SK-N-SH (cell line): Measurements from ENCODE around the gene WBP2NL. TPM values are rescaled to one million over a fixed set of nuclear protein-coding genes. Genes with fewer than 3 reads are reported as not detected.

Experiments
- CTCF ChIA-PET: fragments of 300-600, 350-600 bp; formaldehyde crosslinking; extraction: SDS; loops from one replicate; lab custom pipeline; 2021; lab: Yijun Ruan, JAX
- POLR2A ChIA-PET: fragments of 350-600 bp; sonication (Branson Sonifier 250); formaldehyde crosslinking; extraction: SDS; loops from one replicate; lab custom pipeline; 2020; ENCODE audit warnings: antibody characterized with exemption, inconsistent platforms; lab: Yijun Ruan, JAX
- DNase-seq: peaks from one replicate; pipeline ENCODE4 v3.0.0; 2012
- H2AFZ ChIP-seq: fragments of 200-600 bp; sonication (generic); 2 replicates; pipeline ENCODE4 v1.8.1; 2016; ENCODE audit warnings: antibody characterized with exemption, mild to moderate bottlenecking, low read depth
- H3F3A ChIP-seq: fragments of 200-600 bp; sonication (generic); replicated peaks from 2 replicates; pipeline ENCODE3; 2016; ENCODE audit warnings: antibody characterized with exemption, mild to moderate bottlenecking; ENCODE audit not compliant: insufficient read depth
- H3K27ac ChIP-seq, 2 experiments: fragments of 200-500 bp in 1 of 2; fragments of 200-600 bp in 1 of 2; sonication (Bioruptor generic) in 1 of 2; sonication (generic), shearing (Covaris generic) in 1 of 2; 2 replicates each; pipeline versions ENCODE4 v1.5.1 to v1.6.1; 2014 to 2016; ENCODE audit warnings: low read depth in 2 of 2, inconsistent platforms in 1 of 2, low read length in 1 of 2, mild to moderate bottlenecking in 1 of 2, mixed read lengths in 1 of 2
- H3K27me3 ChIP-seq: fragments of 200-600 bp; sonication (generic), shearing (Covaris generic); 2 replicates; pipeline ENCODE4 v1.6.1; 2016; ENCODE audit warnings: mixed run types; ENCODE audit not compliant: insufficient read depth
- H3K36me3 ChIP-seq, 2 experiments: fragments of 200-500 bp in 1 of 2; fragments of 200-600 bp in 1 of 2; sonication (Bioruptor generic) in 1 of 2; sonication (generic) in 1 of 2; replicated peaks in 1 of 2; 2 replicates each; pipeline versions ENCODE3 to v1.5.1; 2014 to 2016; ENCODE audit warnings: low read length in 1 of 2, mild to moderate bottlenecking in 1 of 2; ENCODE audit not compliant: insufficient read depth in 2 of 2, control insufficient read depth in 1 of 2
- H3K4me1 ChIP-seq, 2 experiments: fragments of 200-500 bp in 1 of 2; fragments of 200-600 bp in 1 of 2; sonication (Bioruptor generic) in 1 of 2; sonication (generic), shearing (Covaris generic) in 1 of 2; 2 replicates each; pipeline versions ENCODE4 v1.5.1 to v1.6.1; 2014 to 2016; ENCODE audit warnings: low read depth in 1 of 2, low read length in 1 of 2, mixed run types in 1 of 2; ENCODE audit not compliant: insufficient read depth in 2 of 2, control insufficient read depth in 1 of 2
- H3K4me2 ChIP-seq: fragments of 200-600 bp; sonication (generic), shearing (Covaris generic); 2 replicates; pipeline ENCODE4 v1.6.1; 2017; ENCODE audit warnings: mixed run types
- H3K4me3 ChIP-seq, 2 experiments: fragments of 200-500 bp in 1 of 2; fragments of 200-600 bp in 1 of 2; sonication (Bioruptor generic) in 1 of 2; sonication (generic), shearing (Covaris generic) in 1 of 2; 2 replicates each; pipeline versions ENCODE4 v1.5.1 to v1.8.1; 2014 to 2016; ENCODE audit warnings: low read depth in 2 of 2, inconsistent platforms in 1 of 2, low read length in 1 of 2, mild to moderate bottlenecking in 1 of 2, mixed read lengths in 1 of 2, moderate library complexity in 1 of 2
- H3K79me2 ChIP-seq: fragments of 200-600 bp; sonication (generic); 2 replicates; pipeline ENCODE4 v1.8.1; 2017; ENCODE audit warnings: mild to moderate bottlenecking; ENCODE audit not compliant: insufficient read depth
- H3K9ac ChIP-seq: fragments of 200-600 bp; sonication (generic); 2 replicates; pipeline ENCODE4 v1.6.1; 2017; ENCODE audit warnings: mixed run types
- H3K9me2 ChIP-seq: fragments of 200-600 bp; sonication (generic); 2 replicates; pipeline ENCODE4 v1.6.1; 2017; ENCODE audit warnings: mixed run types
- H3K9me3 ChIP-seq: fragments of 200-600 bp; sonication (generic); 2 replicates; pipeline ENCODE4 v1.6.1; 2017; ENCODE audit warnings: mixed run types, mild to moderate bottlenecking, moderate library complexity
- H4K20me1 ChIP-seq: fragments of 200-600 bp; sonication (generic); 2 replicates; pipeline ENCODE4 v1.6.1; 2017; ENCODE audit warnings: mild to moderate bottlenecking, mixed run types; ENCODE audit not compliant: insufficient read depth
- CHD2 ChIP-seq: fragments of 150-350 bp; IDR thresholded peaks from 2 replicates; pipeline ENCODE4 v1.6.1; 2018; ENCODE audit warnings: low read length; ENCODE audit not compliant: partially characterized antibody
- EP300 ChIP-seq, 2 experiments: IDR thresholded peaks; 2 replicates each; pipeline versions ENCODE4 v1.4.0 to v1.6.1; 2012; ENCODE audit warnings: borderline replicate concordance in 1 of 2, low read depth in 1 of 2, low read length in 1 of 2
- EZH2phosphoT487 ChIP-seq: fragments of 200-600 bp; sonication (generic); IDR thresholded peaks from 2 replicates; pipeline ENCODE4 v1.6.1; 2017; ENCODE audit warnings: low read depth, mixed run types, mild to moderate bottlenecking, antibody characterized with exemption, moderate library complexity, borderline replicate concordance
- FOSL2 ChIP-seq: IDR thresholded peaks from 2 replicates; pipeline ENCODE4 v1.4.0; 2012; ENCODE audit warnings: low read depth, mild to moderate bottlenecking, moderate library complexity, borderline replicate concordance
- FOXJ3 ChIP-seq: sonication (generic); formaldehyde crosslinking; IDR thresholded peaks from 2 replicates; pipeline ENCODE4 v1.5.1; 2020; ENCODE audit warnings: mild to moderate bottlenecking, missing genetic modification reagents
- MEF2A ChIP-seq: IDR thresholded peaks from 2 replicates; pipeline ENCODE4 v1.4.0; 2012; ENCODE audit warnings: low read depth, borderline replicate concordance
- NFIC ChIP-seq: IDR thresholded peaks from 2 replicates; pipeline ENCODE4 v1.4.0; 2012; ENCODE audit warnings: borderline replicate concordance
- NRF1 ChIP-seq: IDR thresholded peaks from 2 replicates; pipeline ENCODE4 v1.6.1; 2012; ENCODE audit warnings: low read depth, mild to moderate bottlenecking, low read length
- POLR2AphosphoS5 ChIP-seq: IDR thresholded peaks from 2 replicates; pipeline ENCODE4 v1.6.1; 2012; ENCODE audit warnings: low read depth, low read length
- RAD21 ChIP-seq: IDR thresholded peaks from 2 replicates; pipeline ENCODE4 v1.6.1; 2012; ENCODE audit warnings: mild to moderate bottlenecking, low read length
- RCOR1 ChIP-seq: fragments of 150-350 bp; IDR thresholded peaks from 2 replicates; pipeline ENCODE4 v1.6.1; 2017; ENCODE audit warnings: antibody characterized with exemption, low read length
- RFX5 ChIP-seq: IDR thresholded peaks from 2 replicates; pipeline ENCODE4 v1.6.1; 2012; ENCODE audit warnings: mild to moderate bottlenecking, improper control_type of control experiment, low read length
- RXRA ChIP-seq: IDR thresholded peaks from 2 replicates; pipeline ENCODE4 v1.4.0; 2012; ENCODE audit warnings: low read depth, mild to moderate bottlenecking, borderline replicate concordance
- TEAD4 ChIP-seq: IDR thresholded peaks from 2 replicates; pipeline ENCODE4 v1.4.0; 2012; ENCODE audit warnings: mild to moderate bottlenecking, borderline replicate concordance; ENCODE audit not compliant: insufficient read depth
- WGBS: methylation state at CpG from one replicate; pipeline ENCODE4 v1.1.6; 2017; ENCODE audit warnings: low lambda C conversion rate; 5-methylcytosine and 5-hydroxymethylcytosine counted together
- polyA plus RNA-seq, 3 experiments: library from polyadenylated mRNA; depleted of rRNA; stranded (reverse); fragments of >200 nt; gene quantifications; 2 replicates each; pipeline ENCODE4 v1.2.3, GENCODE V29; 2012
- TF ChIP-seq, protein P1 (sequence below): IDR thresholded peaks from 2 replicates; pipeline ENCODE4 v1.4.0; 2012; ENCODE audit warnings: low read depth, borderline replicate concordance
- TF ChIP-seq, protein P2 (sequence below): fragments of 150-350 bp; IDR thresholded peaks from 2 replicates; pipeline ENCODE4 v1.6.1; 2016; ENCODE audit warnings: mild to moderate bottlenecking, low read depth, low read length
- TF ChIP-seq, protein P3 (sequence below): IDR thresholded peaks from 2 replicates; pipeline ENCODE4 v1.4.0; 2012; ENCODE audit warnings: low read depth, borderline replicate concordance
- TF ChIP-seq, protein P4 (sequence below): IDR thresholded peaks from 2 replicates; pipeline ENCODE4 v1.4.0; 2012; ENCODE audit warnings: low read depth

WBP2NL gene
- polyA plus RNA-seq, 1 of the 3 experiments (the other 2 are of a cell fraction): 0.07 TPM

DNA sequence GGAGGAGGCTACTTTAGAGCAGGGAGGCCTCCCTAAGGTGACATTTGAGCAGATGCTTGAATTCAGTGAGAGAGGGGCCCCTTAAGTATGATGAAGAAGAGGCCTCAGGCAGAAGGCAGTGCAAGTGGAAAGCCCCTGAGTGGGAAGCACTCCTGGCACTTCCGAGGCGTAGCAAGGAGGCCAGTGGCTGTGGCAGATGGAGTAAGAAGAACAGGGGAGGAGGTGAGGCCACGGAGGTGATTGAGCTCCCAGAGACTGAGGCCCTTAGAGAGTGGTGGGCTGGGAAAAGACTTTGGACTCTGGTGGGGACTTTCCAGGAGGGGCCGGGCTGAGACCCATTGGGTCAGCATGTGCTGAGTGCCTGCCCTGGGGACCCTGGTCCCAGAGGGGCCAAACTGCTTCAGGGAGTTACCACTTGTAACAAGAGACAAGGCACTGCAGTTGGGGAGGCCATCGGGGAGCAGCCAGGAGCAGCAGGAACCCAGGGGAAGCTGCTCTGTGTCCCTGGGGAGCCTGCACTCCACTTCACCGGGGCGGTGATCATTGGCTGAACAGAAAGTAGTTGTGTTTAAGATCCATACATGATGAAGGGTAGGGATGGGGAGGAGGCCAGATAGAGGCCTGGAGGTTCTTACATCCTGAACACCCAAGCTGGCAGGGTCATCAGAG lies 49.2 kb upstream of the WBP2NL start:
- Histone ChIP-seq H2AFZ (no peak overlapping the region), H3K27ac (no peak overlapping the region), H3K27me3 (no peaks in the 10 kb centered on the region), H3K4me1 (peaks cover 0 to 27% of the 10 kb centered on the region in 2 experiments; a peak in 1 of 4 replicates), H3K4me2 (no peak overlapping the region), H3K9ac (no peak overlapping the region), H3K9me3 (no peaks in the 10 kb centered on the region), H3K9me2 (no peaks in the 10 kb centered on the region), H3K36me3 (no peaks in the 10 kb centered on the region)
- DNase-seq: no peak
- POLR2A ChIA-PET: interaction anchor here (1.1 kb wide), 1 partner anchor 141 kb away, joined by 3 read pairs; the partner anchor contains the start of gene NDUFA6
- TF ChIP-seq, protein P1, sequence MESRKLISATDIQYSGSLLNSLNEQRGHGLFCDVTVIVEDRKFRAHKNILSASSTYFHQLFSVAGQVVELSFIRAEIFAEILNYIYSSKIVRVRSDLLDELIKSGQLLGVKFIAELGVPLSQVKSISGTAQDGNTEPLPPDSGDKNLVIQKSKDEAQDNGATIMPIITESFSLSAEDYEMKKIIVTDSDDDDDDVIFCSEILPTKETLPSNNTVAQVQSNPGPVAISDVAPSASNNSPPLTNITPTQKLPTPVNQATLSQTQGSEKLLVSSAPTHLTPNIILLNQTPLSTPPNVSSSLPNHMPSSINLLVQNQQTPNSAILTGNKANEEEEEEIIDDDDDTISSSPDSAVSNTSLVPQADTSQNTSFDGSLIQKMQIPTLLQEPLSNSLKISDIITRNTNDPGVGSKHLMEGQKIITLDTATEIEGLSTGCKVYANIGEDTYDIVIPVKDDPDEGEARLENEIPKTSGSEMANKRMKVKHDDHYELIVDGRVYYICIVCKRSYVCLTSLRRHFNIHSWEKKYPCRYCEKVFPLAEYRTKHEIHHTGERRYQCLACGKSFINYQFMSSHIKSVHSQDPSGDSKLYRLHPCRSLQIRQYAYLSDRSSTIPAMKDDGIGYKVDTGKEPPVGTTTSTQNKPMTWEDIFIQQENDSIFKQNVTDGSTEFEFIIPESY: no peak
- TF ChIP-seq NFIC (no peak), POLR2AphosphoS5 (no peak), TEAD4 (no peak), MEF2A (no peak), RAD21 (no peak)
- TF ChIP-seq, all 33 proteins: peak for 0
- H3K79me2 ChIP-seq: peaks cover 6% of the 10 kb centered on the region; the same call in 1 of the 2 replicates
- no peaks in the 10 kb centered on the region for H4K20me1 ChIP-seq
- 93% methylated on average over 3 of the region's 7 CpGs for whole genome bisulfite sequencing
- CTCF ChIA-PET: interaction anchor here (1.3 kb wide), 1 partner anchor 9 kb away, joined by 4 read pairs; no protein-coding TSS in a partner anchor
- H3F3A ChIP-seq: no peaks in the 10 kb centered on the region
- H3K4me3 ChIP-seq: no peak overlapping the region

DNA sequence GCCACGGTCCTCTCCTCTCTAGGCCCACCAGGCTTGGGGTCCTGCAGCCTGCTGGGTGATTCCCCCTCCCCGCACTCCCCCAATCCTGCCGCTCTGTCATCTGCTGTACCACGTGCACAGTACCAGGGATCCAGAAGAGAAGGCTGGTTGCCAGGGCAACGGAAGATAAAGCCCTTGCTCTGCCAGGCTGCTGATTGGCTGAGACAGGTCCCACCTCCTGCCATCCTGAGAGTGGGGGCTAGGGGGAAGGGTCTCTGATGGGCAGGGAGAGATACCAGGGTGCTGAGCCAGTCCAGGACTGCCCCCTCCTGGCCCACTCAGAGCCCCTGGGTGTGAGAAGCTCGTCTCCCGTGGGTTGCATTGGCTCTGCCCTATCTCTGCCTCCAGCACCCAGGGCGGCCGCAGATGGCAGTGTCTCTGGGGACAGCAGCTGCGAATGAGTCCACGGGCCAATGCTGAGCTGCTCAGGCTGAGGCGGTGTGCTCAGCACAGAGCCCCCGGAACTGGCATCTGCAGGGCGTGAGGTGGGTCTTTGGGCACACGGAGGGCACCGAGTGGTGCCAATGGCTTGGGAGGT lies 46.6 kb upstream of the WBP2NL start, which contains the start of gene SMIM45:
TSS of gene SMIM45 (plus strand) at position 253 of the 577 bp plus-strand sequence.
- Histone ChIP-seq H3K4me3 (peak within 1 kb of the TSS in 1 of 2 experiments; percentile 34; a peak in 1 of 4 replicates), H3K27me3 (no peaks in the 10 kb centered on the region), H3K4me1 (peaks cover 0 to 21% of the 10 kb centered on the region in 2 experiments; a peak in 1 of 4 replicates), H3K27ac (peak within 1 kb of the TSS in 1 of 2 experiments; percentile 76; a peak in 2 of 4 replicates), H3K9ac (no peak within 1 kb of the TSS), H4K20me1 (no peaks in the 10 kb centered on the region), H3F3A (no peaks in the 10 kb centered on the region), H3K9me2 (no peaks in the 10 kb centered on the region), H3K4me2 (no peak within 1 kb of the TSS), H3K79me2 (no peaks in the 10 kb centered on the region), H2AFZ (no peak within 1 kb of the TSS), H3K36me3 (no peaks in the 10 kb centered on the region), H3K9me3 (no peaks in the 10 kb centered on the region)
- POLR2A ChIA-PET: interaction anchor here (1.0 kb wide), 1 partner anchor 255 kb away, joined by 3 read pairs; no protein-coding TSS in a partner anchor
- DNase-seq: peak; percentile 82
- CTCF ChIA-PET: interaction anchor here (0.6 to 2.4 kb wide), 11 partner anchors 11 to 264 kb away, joined by 3 to 10 read pairs (median 5); partner anchors contain the start of gene SEPTIN3
- WGBS: 75% methylated on average over 1 of the region's 16 CpGs
- TF ChIP-seq MEF2A: no peak
- TF ChIP-seq EP300 (IDR thresholded peaks at IDR 0.05; ENCODE audit: borderline replicate concordance in 1 of 2, low read depth in 1 of 2, low read length in 1 of 2): peak in 1 of 2 experiments; percentile 26; a peak in 1 of 4 replicates
- TF ChIP-seq EZH2phosphoT487: no peak
- TF ChIP-seq, protein P2, sequence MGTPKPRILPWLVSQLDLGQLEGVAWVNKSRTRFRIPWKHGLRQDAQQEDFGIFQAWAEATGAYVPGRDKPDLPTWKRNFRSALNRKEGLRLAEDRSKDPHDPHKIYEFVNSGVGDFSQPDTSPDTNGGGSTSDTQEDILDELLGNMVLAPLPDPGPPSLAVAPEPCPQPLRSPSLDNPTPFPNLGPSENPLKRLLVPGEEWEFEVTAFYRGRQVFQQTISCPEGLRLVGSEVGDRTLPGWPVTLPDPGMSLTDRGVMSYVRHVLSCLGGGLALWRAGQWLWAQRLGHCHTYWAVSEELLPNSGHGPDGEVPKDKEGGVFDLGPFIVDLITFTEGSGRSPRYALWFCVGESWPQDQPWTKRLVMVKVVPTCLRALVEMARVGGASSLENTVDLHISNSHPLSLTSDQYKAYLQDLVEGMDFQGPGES: no peak
- no peak for TF ChIP-seq RCOR1
- TF ChIP-seq, protein P3, sequence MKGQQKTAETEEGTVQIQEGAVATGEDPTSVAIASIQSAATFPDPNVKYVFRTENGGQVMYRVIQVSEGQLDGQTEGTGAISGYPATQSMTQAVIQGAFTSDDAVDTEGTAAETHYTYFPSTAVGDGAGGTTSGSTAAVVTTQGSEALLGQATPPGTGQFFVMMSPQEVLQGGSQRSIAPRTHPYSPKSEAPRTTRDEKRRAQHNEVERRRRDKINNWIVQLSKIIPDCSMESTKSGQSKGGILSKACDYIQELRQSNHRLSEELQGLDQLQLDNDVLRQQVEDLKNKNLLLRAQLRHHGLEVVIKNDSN: peak; percentile 8; the same call in 1 of the 2 replicates
- no peak for TF ChIP-seq FOSL2
- no peak for TF ChIP-seq FOXJ3 (CRISPR knock-in tag)
- no peak for TF ChIP-seq CHD2
- no peak for TF ChIP-seq NRF1
- TF ChIP-seq NFIC: no peak
- TF ChIP-seq RAD21: peak; percentile 52
- TF ChIP-seq, protein P1: no peak
- TF ChIP-seq RFX5: peak; percentile 84
- TF ChIP-seq, protein P4, sequence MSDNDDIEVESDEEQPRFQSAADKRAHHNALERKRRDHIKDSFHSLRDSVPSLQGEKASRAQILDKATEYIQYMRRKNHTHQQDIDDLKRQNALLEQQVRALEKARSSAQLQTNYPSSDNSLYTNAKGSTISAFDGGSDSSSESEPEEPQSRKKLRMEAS: no peak
- no peak for TF ChIP-seq RXRA
